Kidney (tissue), 14 donors: ENCODE results near the gene CLEC2L. TPM values are rescaled to one million over a fixed set of nuclear protein-coding genes. Genes with fewer than 3 reads are reported as not detected.

ENCODE experiments used
- DNase-seq, 5 donors: peaks; one replicate each; pipeline ENCODE4 v3.0.0-alpha.2; 2013 to 2020
- FAIRE-seq: peaks from 2 replicates; lab custom pipeline; 2012; peaks lifted over from hg19 to GRCh38; lab: Jason Lieb, UNC
- H3K27ac ChIP-seq, 2 donors: one replicate each; pipeline ENCODE4 v1.7.0; 2013; ENCODE audit warnings: low read depth in 2 of 2, low read length in 2 of 2, inconsistent platforms in 1 of 2
- H3K27me3 ChIP-seq: one replicate; pipeline ENCODE4 v1.7.1; 2013; ENCODE audit warnings: low read length, inconsistent platforms; ENCODE audit not compliant: control insufficient read depth, insufficient read depth
- H3K36me3 ChIP-seq, 3 donors: one replicate each; pipeline versions ENCODE4 v1.7.0 to v1.7.1; 2013; ENCODE audit warnings: low read length in 3 of 3, control low read depth in 1 of 3, inconsistent platforms in 1 of 3; ENCODE audit not compliant: insufficient read depth in 3 of 3, control insufficient read depth in 2 of 3
- H3K4me1 ChIP-seq, 3 donors: one replicate each; pipeline versions ENCODE4 v1.7.0 to v1.7.1; 2013; ENCODE audit warnings: low read length in 3 of 3, inconsistent platforms in 1 of 3, low read depth in 1 of 3; ENCODE audit not compliant: control insufficient read depth in 2 of 3, insufficient read depth in 2 of 3
- H3K4me3 ChIP-seq, 3 donors: one replicate each; pipeline versions ENCODE4 v1.7.0 to v1.8.1; 2013; ENCODE audit warnings: low read length in 3 of 3, control low read depth in 1 of 3, inconsistent platforms in 1 of 3
- H3K9ac ChIP-seq, 3 donors: one replicate each; pipeline versions ENCODE4 v1.7.0 to v1.7.1; 2013; ENCODE audit warnings: low read length in 3 of 3, control low read depth in 1 of 3, inconsistent platforms in 1 of 3
- H3K9me3 ChIP-seq, 3 donors: one replicate each; pipeline versions ENCODE4 v1.7.0 to v1.7.1; 2013; ENCODE audit warnings: low read length in 3 of 3, control low read depth in 1 of 3, inconsistent platforms in 1 of 3; ENCODE audit not compliant: control insufficient read depth in 2 of 3, insufficient read depth in 1 of 3
- intact Hi-C: fragments of 100-400 bp; cut with DNase I; formaldehyde crosslinking; loops from one replicate; pipeline ENCODE4 v1.11.1; 2022
- polyA plus RNA-seq: library from polyadenylated mRNA; stranded (reverse); fragments of 350-450 nt; fragmentation: Illumina TruSeq; extraction: RNeasy Lipid Tissue Mini Kit (QIAGEN cat#74804); gene quantifications from one replicate; pipeline ENCODE4 v1.2.3, GENCODE V29; 2014; ENCODE audit warnings: low read depth, low replicate concordance; ENCODE audit not compliant: insufficient read depth
- total RNA-seq: library from RNA; stranded (reverse); fragmentation: NEBNext Ultra II Directional; extraction: Animal tissue kit (Norgen Biotek cat#: 25700); gene quantifications from one replicate; pipeline ENCODE4 v1.2.1, GENCODE V29; 2021
- TF ChIP-seq, protein P1 (sequence below): IDR thresholded peaks from 3 replicates; pipeline ENCODE4 v1.5.1; 2012; ENCODE audit warnings: mild to moderate bottlenecking, moderate library complexity, borderline replicate concordance; ENCODE audit not compliant: insufficient read depth; ENCODE audit errors: extremely low read depth
- donor health status: control.
- donor health status: control.
- donor health status: control.
- donor health status: control.
- donor health status: control.
- donor health status: DM: yes; HTN: yes; CAD: no.
- donor health status: Normal renal cell carcinoma (clear cell type).

The CLEC2L gene
- total and polyA plus RNA-seq, 2 donors from 2014 or later: not detected

DNA sequence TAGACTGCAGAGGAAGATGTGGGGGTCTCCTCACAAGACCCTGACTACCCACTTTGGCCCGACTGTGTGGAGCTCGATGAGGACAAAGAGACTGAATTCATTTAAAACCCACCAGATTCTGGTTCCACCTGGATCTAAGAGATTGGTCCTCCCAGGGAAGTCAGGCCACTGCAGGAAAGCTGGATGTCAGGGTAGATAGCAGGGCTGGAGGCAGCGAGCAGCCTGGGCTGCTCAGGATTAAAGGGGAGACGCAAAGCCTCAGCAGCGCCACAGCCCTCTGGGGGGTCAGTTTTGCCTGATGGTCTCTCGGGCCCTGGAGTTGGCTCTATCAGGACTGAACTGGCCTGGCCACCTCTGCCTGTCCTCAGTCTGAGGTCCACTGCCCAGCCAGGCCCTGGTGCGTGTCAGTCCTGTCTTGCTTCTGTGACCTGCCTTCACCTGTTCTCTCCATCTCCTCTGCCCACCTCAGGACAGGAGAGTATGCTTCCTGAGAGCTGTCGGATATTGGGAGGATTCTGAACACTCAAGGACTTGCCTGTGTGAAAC, 27.8 kb upstream of the CLEC2L start:
- intact Hi-C loops: no loop called here
- no peak overlapping the region for H3K27ac ChIP-seq

DNA sequence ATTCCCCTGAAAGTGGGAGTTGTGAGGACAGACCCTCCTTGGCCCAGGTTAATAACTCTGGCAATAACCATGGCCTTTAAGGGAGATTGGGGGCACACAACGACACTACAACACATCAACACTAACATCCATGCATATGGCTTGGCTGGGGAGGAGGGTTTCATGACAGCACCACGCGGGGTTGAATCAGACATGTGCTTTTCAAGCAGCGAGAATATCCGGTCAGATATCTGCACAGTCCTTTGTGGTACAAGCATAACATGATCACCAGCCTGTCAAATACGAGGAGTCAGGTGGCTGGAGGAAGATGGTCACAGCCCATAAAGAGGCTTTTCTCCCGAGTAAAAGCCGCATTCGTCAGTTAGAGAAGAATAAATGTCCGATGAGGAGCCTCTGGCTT, 27.0 kb upstream of the CLEC2L start:
- no peak overlapping the region for H3K4me3 ChIP-seq
- TF ChIP-seq, protein P1, sequence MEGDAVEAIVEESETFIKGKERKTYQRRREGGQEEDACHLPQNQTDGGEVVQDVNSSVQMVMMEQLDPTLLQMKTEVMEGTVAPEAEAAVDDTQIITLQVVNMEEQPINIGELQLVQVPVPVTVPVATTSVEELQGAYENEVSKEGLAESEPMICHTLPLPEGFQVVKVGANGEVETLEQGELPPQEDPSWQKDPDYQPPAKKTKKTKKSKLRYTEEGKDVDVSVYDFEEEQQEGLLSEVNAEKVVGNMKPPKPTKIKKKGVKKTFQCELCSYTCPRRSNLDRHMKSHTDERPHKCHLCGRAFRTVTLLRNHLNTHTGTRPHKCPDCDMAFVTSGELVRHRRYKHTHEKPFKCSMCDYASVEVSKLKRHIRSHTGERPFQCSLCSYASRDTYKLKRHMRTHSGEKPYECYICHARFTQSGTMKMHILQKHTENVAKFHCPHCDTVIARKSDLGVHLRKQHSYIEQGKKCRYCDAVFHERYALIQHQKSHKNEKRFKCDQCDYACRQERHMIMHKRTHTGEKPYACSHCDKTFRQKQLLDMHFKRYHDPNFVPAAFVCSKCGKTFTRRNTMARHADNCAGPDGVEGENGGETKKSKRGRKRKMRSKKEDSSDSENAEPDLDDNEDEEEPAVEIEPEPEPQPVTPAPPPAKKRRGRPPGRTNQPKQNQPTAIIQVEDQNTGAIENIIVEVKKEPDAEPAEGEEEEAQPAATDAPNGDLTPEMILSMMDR: no peak
- H3K27me3 ChIP-seq: no peaks in the 10 kb centered on the region
- FAIRE-seq (no peak), DNase-seq (no peak)
- no peak overlapping the region for H3K27ac ChIP-seq
- peaks cover 0 to 6% (median 0%) of the 10 kb centered on the region in 3 donors for H3K9me3 ChIP-seq
- no peaks in the 10 kb centered on the region for H3K36me3 ChIP-seq
- H3K4me1 ChIP-seq: peaks cover 0 to 3% (median 0%) of the 10 kb centered on the region in 3 donors
- H3K9ac ChIP-seq: no peak overlapping the region
- intact Hi-C loops: no loop called here

More for the DNA sequence above, 27.8 kb upstream of the CLEC2L start:
- FAIRE-seq: no peak
- no peak overlapping the region for H3K4me3 ChIP-seq
- no peaks in the 10 kb centered on the region for H3K27me3 ChIP-seq
- H3K4me1 ChIP-seq: peaks cover 0 to 3% (median 0%) of the 10 kb centered on the region in 3 donors
- no peak for DNase-seq
- no peaks in the 10 kb centered on the region for H3K36me3 ChIP-seq
- TF ChIP-seq, protein P1: no peak
- peaks cover 0 to 6% (median 0%) of the 10 kb centered on the region in 3 donors for H3K9me3 ChIP-seq
- H3K9ac ChIP-seq: no peak overlapping the region

DNA sequence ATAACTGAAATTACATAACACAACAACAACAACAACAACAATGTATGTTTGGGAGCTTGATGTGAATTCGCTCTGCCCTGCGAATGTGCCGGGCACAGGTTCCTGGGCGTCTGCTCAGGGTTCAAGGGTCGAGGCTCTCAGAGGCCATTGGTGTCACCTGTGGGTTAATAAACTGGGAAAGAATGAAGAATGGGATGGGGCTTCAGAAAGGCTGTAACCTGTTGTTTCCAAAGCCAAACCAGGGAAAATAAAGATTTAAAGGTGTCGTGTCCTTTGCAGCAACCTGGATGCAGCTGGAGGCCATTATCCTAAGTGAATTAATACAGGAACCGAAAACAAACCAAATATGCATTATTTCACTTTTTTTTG, 22.7 kb upstream of the CLEC2L start:
- Histone ChIP-seq H3K9me3 (no peaks in the 10 kb centered on the region), H3K4me1 (peaks cover 0 to under 1% (median 0%) of the 10 kb centered on the region in 3 donors), H3K36me3 (no peaks in the 10 kb centered on the region), H3K27me3 (no peaks in the 10 kb centered on the region), H3K9ac (no peak overlapping the region), H3K4me3 (no peak overlapping the region), H3K27ac (no peak overlapping the region)
- DNase-seq (no peak), FAIRE-seq (no peak)
- TF ChIP-seq, protein P1: no peak
- intact Hi-C loops: loop anchor here (10.0 kb wide), 1 partner anchor 504 kb away; no protein-coding TSS in a partner anchor
